T1000 (cell line): Measurements from ENCODE around the gene DYNLT4.
"Not testable (repeated sequence)": the region's sequence is repeated elsewhere in the genome, so short reads cannot be mapped to it uniquely, and the experiment has no call there.

Experiments
- DNase-seq: peaks from one replicate; lab custom pipeline; 2025; ENCODE audit warnings: mixed read lengths; lab: John Stamatoyannopoulos, UW

The DYNLT4 gene, protein sequence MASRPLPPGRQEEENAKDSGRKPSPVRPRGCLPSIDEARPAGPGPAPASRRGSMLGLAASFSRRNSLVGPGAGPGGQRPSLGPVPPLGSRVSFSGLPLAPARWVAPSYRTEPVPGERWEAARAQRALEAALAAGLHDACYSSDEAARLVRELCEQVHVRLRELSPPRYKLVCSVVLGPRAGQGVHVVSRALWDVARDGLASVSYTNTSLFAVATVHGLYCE

GRCh38 chr1:44806704-44807363 lies at the start of gene DYNLT4:
DYNLT4 (minus strand) TSS chr1:44807351; CDS start chr1:44806668, 683 bp downstream.
- DNase-seq: no peak

GRCh38 chr1:44855742-44856141 lies 48.6 kb upstream of the DYNLT4 start:
- DNase-seq: no peak

DNA sequence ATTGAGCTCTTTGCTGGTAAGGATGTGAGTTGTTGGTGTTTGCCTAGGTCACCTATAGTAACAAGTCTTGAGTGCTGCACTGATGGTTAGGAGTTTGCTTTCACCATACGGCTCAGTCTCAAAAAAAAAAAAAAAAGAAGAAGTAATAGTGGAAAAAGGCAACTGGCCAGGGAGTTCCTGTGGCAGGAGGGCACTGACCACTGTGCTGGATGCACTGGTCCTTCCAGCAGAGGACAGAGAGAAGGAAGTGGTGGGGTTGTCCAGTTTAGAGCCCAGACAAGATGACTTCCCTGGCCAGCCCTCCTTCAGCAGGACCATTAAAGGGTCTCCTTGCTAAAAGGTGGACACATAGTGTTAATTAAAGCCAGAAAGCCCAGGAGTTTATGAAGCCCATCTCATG lies 47.8 kb upstream of the DYNLT4 start:
- DNase-seq: no peak

GRCh38 chr1:44853201-44853600 lies 46.0 kb upstream of the DYNLT4 start:
- DNase-seq: no peak

DNA sequence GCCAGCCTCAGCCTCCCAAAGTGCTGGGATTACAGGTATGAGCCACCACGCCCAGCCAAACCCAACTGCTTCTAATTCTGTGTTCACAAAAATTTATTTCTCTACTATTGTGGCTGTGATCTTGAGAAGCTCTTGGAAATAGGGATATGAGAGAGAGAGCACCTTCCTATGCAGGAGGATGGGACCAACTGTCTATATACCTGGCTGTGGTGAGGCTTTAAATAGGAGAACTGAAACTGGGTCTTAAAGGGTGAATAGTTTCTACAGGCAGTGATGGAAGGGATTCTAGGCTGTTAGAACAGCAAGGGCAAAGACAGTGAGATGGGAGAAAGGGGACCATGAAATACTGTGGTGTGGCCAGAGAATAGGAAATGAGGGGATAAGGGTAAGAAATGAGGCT lies 44.2 kb upstream of the DYNLT4 start:
- no peak for DNase-seq

DNA sequence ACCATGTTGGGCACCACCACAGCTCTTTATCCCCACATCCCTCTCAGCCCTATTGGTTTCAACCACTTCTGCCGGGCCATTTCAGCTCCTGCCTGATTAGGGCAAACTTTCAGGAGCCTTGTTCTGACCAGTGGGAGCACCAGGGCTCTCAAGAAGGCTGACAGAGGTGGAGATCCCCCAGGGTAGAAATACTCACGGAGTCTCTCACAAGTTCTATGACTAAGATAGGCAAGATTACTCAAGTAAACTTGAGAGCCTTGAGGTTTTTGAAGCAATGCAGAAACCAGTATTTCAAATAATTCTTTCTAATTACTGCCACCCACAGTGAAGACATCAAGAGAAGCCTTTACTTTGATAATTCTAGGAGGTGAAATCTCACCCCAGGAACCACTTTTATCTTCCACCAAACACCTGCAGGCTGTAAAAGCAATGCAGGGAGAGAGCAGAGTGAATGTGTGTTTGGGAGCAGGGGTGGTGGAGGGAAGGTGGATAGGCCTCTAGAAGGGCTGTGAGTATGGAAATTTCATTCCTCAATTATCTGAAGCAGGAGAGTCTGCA lies 42.5 kb upstream of the DYNLT4 start:
- DNase-seq: no peak

DNA sequence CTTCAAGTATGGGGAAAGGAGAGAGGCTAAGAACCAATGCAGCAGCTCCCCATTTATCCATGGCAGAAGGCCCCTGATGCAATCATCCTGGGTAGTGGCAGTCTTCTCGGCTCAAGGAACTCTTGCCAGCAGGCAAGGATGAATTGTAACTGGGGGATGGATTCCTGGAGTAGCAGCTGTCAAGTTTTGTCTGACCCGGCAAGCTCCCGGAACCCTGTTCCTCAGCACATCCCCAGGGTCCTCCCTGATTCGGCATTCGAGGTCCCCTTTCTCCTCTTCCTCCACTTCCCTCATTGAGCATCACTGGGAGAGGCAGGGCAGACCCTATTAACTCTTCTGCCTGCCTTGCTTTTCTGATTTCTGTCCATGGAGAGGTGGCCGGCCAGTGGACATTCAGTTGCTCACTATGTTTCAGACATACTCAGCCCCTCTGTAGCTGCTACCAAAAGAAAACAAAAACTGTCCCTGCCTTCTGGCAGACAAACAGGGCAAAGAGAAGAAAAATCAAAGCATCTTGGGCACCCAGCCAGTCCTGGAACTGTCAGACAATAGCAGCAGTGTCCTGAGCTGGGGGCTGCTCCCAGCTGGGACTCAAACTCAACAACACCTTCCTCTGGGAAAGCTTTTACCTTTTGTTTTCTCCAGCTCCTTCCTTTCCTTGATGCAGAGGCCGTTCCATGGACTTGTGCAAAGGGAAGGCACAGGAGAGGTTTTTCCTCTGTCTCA lies 41.5 kb upstream of the DYNLT4 start:
- DNase-seq: no peak

DNA sequence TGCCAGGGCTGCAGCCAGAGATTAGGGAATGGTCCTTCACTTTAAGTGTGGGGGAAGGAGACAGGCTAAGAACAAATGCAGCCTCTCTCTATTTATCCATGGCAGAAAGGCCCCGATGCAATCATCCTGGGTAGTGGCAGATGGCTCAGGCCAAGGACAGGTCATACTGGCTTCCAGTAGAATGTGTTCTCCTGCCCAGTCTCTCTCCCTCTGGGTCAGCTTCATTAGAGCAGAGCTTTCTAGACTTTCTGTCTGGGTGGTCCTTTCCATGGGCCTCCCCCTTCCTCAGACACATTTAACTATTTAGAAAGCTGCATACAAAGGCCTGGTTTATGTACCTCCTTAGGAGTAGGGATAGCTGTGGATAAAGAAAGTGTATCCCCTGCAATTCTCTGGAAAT lies 40.7 kb upstream of the DYNLT4 start:
- DNase-seq: no peak

GRCh38 chr1:44846985-44847384 lies 39.8 kb upstream of the DYNLT4 start:
- DNase-seq: no peak

- peak; percentile 48 for DNase-seq
Measured at GRCh38 chr1:44842862-44843655, 35.9 kb upstream of the DYNLT4 start, which contains the start of gene PTCH2. PTCH2 (minus strand) TSS chr1:44843253; CDS start chr1:44842932, 321 bp downstream.

DNA sequence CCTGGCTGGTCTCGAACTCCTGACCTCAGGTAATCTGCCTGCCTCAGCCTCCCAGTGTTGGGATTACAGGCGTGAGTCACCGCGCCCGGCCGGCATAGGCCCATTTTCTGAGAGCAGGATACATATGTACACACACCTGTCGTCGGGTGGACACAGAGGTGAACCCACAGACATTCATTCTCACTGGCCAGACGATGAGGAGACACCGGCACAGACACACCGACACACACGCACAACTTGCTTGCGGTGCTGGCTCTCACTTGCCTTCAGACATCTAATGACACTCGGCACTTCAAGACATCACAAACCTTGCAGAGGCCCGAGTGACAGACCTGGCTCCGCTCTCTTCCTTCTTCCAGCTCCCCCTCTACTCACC lies 35.3 kb upstream of the DYNLT4 start:
- DNase-seq: no peak

- DNase-seq: no peak
Measured at GRCh38 chr1:44839576-44839975, 32.4 kb upstream of the DYNLT4 start.

GRCh38 chr1:44838294-44838693 lies 31.1 kb upstream of the DYNLT4 start:
- not testable (repeated sequence) for DNase-seq

DNA sequence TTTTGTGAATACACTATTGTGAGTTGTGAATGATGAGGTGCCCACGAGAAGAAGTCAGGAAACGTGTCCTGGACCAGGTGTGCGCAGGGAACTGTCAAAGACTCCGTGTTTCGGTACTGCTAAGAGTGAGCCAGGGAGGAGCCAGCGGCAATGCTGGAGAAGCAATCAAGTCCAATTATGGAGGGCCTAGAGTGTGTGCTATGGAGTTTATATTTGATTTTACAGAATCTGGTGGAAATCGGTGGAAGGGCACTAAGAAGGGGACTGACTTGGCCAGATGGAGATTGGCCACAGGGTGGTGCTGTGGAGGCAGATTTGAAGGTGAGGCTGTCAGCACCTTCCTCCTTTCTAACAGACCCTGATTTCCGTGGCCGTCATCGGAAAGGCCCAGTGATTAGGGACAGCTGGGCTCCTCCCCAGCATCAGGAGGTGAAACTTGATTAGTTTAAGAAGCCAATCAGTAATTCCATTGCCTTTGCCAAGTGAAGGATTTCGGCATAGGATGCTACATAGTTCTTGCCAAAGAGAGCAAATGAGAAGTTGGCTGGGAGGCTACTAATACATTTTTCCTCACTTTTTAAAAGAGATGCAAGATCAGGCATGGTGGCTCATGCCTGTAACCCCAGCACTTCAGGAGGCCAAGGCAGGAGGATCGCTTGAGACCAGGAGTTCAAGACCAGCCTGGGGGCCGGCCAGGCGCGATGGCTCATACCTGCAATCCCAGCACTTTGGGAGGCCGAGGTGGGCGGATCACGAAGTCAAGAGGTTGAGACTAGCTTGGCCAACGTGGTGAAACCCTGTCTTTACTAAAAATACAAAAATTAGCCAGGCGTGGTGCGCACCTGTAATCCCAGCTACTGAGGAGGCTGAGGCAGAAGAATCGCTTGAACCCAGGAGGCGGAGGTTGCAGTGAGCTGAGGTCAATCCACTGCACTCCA lies 28.9 kb upstream of the DYNLT4 start:
- DNase-seq: peak; percentile 55

DNA sequence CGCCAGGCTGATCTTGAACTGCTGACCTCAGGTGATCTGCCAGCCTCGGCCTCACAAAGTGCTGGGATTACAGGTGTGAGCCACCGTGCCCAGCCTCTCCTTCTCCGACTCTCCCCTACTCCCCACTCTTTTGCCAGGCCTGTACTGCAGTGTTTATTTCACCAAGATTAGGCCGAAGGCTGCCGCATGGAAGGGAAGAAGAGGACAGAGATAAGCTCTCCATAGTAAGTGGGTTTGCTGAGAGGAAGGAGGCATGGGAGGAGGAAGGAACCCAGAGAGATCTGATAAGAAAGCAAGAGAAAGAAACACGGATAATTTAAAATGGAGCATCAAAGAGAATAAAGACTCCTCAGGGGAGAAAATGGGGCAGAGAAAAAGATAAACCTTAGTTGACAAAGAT lies 27.2 kb upstream of the DYNLT4 start:
- no peak for DNase-seq

GRCh38 chr1:44832056-44832705 lies 25.0 kb upstream of the DYNLT4 start:
- no peak for DNase-seq

DNA sequence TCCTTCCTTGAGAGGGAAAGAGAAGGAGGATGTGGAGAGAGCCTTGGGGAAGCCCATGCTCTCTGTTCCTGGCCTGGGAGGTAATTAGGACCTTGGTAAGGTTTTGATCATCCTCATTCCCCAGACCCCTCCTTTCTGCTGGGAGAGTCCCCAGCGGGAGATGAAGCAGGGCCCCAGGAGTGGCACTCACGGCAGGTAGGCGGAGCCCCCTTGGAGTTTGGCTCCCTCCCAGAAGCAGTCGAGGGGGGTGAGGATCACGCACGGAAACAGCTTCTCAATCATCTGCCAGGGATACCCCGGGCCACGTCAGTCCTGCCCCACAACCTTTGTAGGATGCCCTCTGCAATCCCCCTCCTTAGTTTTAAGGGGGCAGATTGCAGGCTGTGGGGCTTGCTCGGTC lies 24.4 kb upstream of the DYNLT4 start:
- DNase-seq: no peak

DNA sequence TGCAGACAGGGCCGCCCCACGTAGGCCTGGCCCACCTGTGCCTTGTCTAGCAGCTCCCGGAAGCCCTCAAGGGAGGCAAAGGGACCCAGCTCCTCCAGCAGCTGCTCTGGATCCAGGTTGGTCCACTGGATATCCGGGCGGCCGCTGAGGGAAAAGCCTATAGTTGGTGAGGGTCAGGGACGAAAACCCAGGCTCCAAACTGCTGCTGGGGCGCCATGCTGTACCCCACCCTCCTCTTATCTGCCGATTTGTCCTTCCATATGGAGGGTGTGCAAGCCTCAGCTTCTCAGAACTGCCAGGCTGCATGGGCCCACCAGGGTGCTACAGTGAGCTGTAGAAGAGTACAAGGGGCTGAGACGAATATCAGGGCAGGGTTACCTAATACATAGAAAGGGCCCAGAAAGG lies 23.8 kb upstream of the DYNLT4 start:
- no peak for DNase-seq

DNA sequence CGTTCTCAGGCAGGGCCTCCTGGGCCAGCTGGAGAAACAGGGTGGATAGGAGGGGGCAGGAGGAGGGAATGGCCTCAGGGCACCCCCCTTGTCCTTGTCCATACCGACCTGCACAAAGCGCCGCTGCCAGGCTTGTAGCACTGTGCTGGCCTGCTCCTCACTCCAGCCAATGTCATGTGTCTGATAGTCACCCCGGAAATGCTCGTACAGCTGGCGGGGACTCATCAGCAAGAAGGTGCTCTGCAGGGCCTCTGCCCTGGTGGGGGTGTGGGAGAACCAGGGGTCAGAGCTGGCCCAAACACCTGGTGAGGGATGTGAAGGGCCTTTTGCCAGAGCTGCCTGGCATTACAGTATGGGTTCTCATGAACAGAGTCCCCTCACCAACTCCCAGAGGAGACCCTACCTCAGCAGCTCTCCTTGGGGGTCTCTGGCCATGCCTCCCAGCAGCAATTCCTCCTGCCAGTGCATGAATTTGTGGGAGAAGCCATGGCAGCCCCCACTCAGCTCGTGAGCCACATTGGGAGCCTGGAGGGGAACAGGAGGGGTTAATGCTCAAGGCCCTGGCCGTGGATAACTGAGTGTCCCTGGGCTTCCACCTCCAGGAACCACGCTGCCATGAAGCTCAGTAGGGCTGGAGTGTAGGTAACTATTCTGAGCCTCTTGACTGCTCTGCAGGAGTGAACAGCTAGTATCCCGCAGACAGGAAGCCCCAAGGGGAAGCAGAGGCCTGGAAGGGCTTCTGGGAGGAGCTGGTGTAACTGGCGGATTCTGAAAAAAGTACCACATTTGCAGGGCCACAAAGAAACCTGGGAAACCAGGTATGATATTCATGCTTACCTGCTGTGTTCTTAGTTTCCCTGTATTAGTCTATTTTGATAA lies 22.6 kb upstream of the DYNLT4 start:
- no peak for DNase-seq
